ENCODE results near the gene RPS29. TPM values are rescaled to one million over a fixed set of nuclear protein-coding genes. Genes with fewer than 3 reads are reported as not detected.
A peak's percentile ranks its signal among the peaks of the same experiment; 100 is the strongest.

Gene RPS29
- total and polyA plus RNA-seq, 9 of the 15 experiments (the other 6 are each of a cell fraction or from before 2014, with no cell fraction given): 1,545 to 5,012 (median 2,448) TPM

- TF ChIP-seq CHD7 (IDR thresholded peaks at IDR 0.05; ENCODE audit: low read depth, low read length) (no peak), ZKSCAN8 (CRISPR knock-in tag; IDR thresholded peaks at IDR 0.05) (no peak), HCFC1 (IDR thresholded peaks at IDR 0.05; ENCODE audit: low read depth, low read length) (no peak), ARID1B (IDR thresholded peaks at IDR 0.05) (peak; percentile 85), ZNF324 (CRISPR knock-in tag; IDR thresholded peaks at IDR 0.05) (no peak), SREBF2 (CRISPR knock-in tag; IDR thresholded peaks at IDR 0.05) (no peak), HOMEZ (CRISPR knock-in tag; IDR thresholded peaks at IDR 0.05) (no peak), HLTF (IDR thresholded peaks at IDR 0.05) (0 out of 2 replicates have a peak, but pooled peaks have one; percentile 21), ZNF79 (CRISPR knock-in tag; IDR thresholded peaks at IDR 0.05; ENCODE audit: low read depth) (no peak), CTBP1 (IDR thresholded peaks at IDR 0.05; ENCODE audit: borderline replicate concordance) (peak; percentile 43; the same call in 1 of the 2 replicates), HNRNPUL1 (IDR thresholded peaks at IDR 0.05; ENCODE audit: low read length) (no peak), LEF1 (IDR thresholded peaks at IDR 0.05) (0 out of 2 replicates have a peak, but pooled peaks have one; percentile 30), ZNF282 (CRISPR knock-in tag; IDR thresholded peaks at IDR 0.05) (no peak), ZNF551 (CRISPR knock-in tag; IDR thresholded peaks at IDR 0.05) (no peak), SUPT5H (IDR thresholded peaks at IDR 0.05) (no peak), XRCC3 (IDR thresholded peaks at IDR 0.05) (no peak), ZFP36 (IDR thresholded peaks at IDR 0.05; ENCODE audit: low read depth, low read length, partially characterized antibody) (no peak)
These were observed 8.3 kb upstream of the RPS29 start (continued) for GRCh38 chr14:49594347-49595091.
